Subcutaneous adipose tissue (tissue), 4 donors: ENCODE measurements around the gene SPR. TPM values are rescaled to one million over a fixed set of nuclear protein-coding genes. Genes with fewer than 3 reads are reported as not detected.

Experiments used
- CTCF ChIP-seq: fragments of 450-650 bp; IDR thresholded peaks from one replicate; pipeline ENCODE4 v1.5.1; 2016; ENCODE audit warnings: low read depth, mild to moderate bottlenecking, control low read depth, antibody characterized with exemption, moderate library complexity
- total RNA-seq, 4 donors: library from RNA; depleted of rRNA; stranded (reverse); fragments of >200 nt; gene quantifications; one replicate each; pipeline ENCODE4 v1.1.0, GENCODE V29; 2016

Gene SPR
- total RNA-seq, 4 donors from 2014 or later = 32.6 to 46.1 (median 38.0) TPM

DNA sequence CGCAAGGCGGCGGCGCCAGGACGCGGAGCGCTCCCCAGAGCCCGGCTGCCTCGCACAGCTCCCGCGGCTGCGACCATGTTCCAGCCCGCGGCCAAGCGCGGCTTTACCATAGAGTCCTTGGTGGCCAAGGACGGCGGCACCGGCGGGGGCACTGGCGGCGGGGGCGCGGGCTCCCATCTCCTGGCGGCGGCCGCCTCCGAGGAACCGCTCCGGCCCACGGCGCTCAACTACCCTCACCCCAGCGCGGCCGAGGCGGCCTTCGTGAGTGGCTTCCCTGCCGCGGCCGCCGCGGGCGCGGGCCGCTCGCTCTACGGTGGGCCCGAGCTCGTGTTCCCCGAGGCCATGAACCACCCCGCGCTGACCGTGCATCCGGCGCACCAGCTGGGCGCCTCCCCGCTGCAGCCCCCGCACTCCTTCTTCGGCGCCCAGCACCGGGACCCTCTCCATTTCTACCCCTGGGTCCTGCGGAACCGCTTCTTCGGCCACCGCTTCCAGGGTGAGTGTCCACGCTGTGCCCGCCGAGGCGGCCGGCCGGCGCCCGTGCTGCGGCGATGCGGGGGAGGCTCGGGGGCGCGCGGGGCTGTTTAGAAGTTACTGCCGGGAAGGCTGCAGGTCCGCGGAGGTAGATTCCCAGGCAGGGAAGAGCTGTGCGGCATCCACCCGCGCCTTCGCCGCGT lies 30.8 kb downstream of the SPR start:
- no peak for TF ChIP-seq CTCF

DNA sequence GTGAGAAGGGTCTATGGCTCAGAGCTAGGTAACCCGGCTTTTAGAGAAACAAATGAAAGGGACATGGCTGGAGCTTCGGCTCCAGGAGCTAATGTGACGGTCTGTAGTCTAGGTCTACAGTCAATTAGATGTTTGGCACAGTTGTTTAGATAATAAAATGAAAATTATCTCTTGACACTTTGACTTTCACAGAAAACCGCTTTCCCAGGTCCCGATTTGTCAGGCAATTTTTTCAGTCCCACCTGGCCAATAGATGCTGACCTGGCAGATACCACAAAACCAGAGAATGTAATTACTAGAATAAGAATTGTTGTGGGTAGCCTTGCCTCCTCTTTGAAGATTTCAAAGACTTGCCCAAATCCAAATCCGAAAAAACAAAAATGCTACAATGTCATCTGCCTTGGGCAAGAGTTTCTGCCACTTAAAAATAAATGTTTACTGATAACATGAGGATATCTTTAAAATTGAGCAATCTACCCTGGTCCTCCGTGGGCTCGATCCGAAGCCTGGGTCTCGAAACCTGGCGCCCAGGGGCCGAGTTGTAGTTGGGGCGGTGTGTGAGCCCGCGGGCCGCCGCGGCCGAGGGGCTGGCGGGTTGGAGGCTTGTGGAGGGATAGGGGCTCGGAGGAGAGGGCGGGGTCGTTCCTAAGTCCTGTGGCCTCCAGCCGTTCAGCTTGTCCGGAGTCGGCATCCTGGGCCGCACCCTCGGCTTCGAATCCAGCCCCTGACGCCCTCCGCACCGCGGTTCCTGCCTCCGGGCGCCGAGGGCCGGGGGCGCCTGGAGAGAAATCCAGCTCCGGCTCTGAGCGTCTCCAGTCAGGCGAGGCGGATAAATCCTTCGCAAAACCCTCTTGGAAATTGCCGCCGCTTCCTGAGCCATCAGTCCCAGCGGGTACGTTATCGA lies 32.5 kb downstream of the SPR start:
- TF ChIP-seq CTCF = no peak

DNA sequence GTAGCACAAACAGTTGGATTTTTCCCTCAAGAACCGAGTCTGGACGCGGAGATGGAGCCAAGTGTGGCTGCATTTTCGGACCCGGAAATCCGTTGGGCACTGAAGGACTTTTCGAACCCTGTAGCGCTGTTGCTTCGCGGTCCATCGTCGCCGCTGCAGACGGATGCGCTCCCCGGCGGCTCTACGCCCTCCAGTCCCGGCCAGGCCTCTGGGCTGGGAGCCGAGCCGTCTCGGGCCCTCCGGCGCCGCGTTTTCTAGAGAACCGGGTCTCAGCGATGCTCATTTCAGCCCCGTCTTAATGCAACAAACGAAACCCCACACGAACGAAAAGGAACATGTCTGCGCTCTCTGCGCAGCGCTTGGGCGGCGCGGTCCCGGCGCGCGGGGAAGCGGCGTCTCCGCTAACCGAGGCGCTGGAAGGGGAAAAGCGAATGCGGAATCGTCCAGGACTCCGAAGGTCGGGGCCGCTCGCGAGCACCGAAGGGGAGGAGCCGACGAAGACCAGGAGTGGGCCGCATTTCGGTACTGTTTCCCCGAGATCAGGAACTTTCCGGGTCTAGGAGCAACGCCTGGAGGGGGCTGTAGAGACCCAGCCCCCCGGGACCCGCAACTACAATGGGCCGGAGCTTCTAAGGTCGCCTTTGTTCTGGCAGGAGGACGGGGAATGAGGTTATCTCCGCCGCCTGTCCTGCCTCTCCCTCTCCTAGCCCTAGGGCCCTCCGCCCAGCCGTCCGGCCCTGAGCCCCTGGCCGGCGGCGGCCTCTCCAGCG lies 33.3 kb downstream of the SPR start:
- TF ChIP-seq CTCF = no peak

DNA sequence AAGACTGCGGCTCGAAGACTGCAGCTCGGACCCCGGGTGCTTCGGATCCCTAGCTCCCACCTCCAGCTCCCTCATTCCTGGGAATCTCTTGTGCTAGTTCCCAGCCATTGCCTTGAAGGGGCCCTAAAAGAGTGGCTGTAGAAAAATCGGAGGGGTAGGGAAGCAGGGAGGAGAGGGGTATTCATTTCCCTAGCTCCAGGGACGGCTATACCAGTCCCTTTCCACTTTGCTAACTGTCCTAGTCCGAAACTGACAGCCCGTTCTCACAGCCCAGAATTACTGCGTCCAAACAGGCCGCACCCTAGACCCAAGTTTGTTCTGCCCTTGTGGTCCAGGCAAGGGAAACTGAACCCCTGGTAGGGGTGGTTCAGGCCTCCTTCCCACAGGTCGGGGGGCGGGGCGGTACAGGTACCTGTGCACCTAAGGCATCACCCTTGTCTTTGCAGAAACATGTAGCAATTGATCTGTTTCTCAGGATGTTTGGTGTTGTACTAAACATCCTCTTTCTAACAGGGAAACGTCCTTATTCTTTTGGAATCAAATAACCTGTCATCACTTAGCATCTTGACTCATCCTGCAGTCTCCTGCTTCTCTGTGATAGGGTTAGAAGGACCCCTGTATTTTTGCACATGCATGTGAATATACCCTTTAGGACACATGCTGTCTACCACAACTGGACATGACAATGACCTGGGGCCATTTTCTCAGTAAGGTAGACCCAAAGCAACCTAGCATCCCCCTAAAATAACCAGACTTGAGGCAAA lies 34.1 kb downstream of the SPR start:
- no peak for TF ChIP-seq CTCF

GRCh38 chr2:72921853-72922252 lies 34.6 kb downstream of the SPR start:
- TF ChIP-seq CTCF = no peak

DNA sequence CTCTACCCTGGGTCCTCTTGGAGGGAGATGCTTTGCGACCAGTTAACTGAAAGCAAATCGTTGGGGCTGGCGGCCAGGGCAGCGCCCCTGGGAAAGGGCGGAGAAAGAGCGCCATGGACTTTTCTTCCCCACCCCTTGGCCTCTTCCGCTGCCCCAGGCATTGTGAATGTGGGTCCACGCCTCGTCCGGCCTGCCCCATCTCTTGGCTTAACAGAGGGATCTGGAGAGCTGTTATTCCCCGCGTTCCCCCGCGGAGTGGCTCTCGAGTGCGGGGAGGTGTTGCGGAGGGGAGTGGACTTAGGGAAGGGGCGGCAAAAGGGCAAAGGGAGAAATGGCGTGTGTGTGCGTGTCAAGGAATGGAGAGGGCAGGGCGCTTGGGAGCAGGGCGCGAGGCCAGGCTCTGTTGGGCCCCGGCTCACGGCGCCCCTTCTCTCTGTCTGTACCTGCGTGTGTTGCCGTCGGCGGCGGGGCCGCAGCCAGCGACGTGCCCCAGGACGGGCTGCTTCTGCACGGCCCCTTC lies 36.7 kb downstream of the SPR start:
- TF ChIP-seq CTCF = no peak
